ENCODE results near the gene RNASEL.

Gene RNASEL

GRCh38 chr1:182598296-182598695 lies 9.2 kb upstream of the RNASEL start:
- DNase-seq, result peak in 1 of 2 donors; percentile 15

GRCh38 chr1:182596934-182597333 lies 7.9 kb upstream of the RNASEL start:
- DNase-seq, result no peak

GRCh38 chr1:182595641-182596240 lies 6.7 kb upstream of the RNASEL start:
- peak in 1 of 2 donors; percentile 36 for DNase-seq

GRCh38 chr1:182589931-182590330 lies 875 bp upstream of the RNASEL start:
- no peak for DNase-seq

- DNase-seq, result no peak
Measured at GRCh38 chr1:182589520-182589919, 464 bp upstream of the RNASEL start.

GRCh38 chr1:182587666-182588499 lies 1.2 kb downstream of the RNASEL start:
- DNase-seq, result no peak

GRCh38 chr1:182587093-182587492 lies 2.0 kb downstream of the RNASEL start:
- no peak for DNase-seq

GRCh38 chr1:182586380-182586779 lies 2.7 kb downstream of the RNASEL start:
- DNase-seq, result no peak

GRCh38 chr1:182584746-182585145 lies 4.3 kb downstream of the RNASEL start:
- no peak for DNase-seq

- DNase-seq, result no peak
Measured at GRCh38 chr1:182580736-182581135, 8.3 kb downstream of the RNASEL start.

- DNase-seq, result no peak
Measured at GRCh38 chr1:182575540-182576149, 13.4 kb downstream of the RNASEL start.

GRCh38 chr1:182574156-182574555 lies 14.9 kb downstream of the RNASEL start:
- no peak for DNase-seq

- DNase-seq, result no peak
Measured at GRCh38 chr1:182570611-182570970, 18.5 kb downstream of the RNASEL start.

- DNase-seq, result no peak
Measured at GRCh38 chr1:182569939-182570610, 19.0 kb downstream of the RNASEL start.

- no peak for DNase-seq
Measured at GRCh38 chr1:182568647-182569284, 20.3 kb downstream of the RNASEL start.

GRCh38 chr1:182567629-182568028 lies 21.4 kb downstream of the RNASEL start:
- no peak for DNase-seq

- DNase-seq, result no peak
Measured at GRCh38 chr1:182565537-182565936, 23.5 kb downstream of the RNASEL start.

GRCh38 chr1:182564406-182565004 lies 24.6 kb downstream of the RNASEL start:
- no peak for DNase-seq

GRCh38 chr1:182563095-182563494 lies 26.0 kb downstream of the RNASEL start:
- DNase-seq, result no peak

- no peak for DNase-seq
Measured at GRCh38 chr1:182561456-182561855, 27.6 kb downstream of the RNASEL start.

- no peak for DNase-seq
Measured at GRCh38 chr1:182560392-182560984, 28.6 kb downstream of the RNASEL start.

GRCh38 chr1:182556279-182556678 lies 32.8 kb downstream of the RNASEL start:
- no peak for DNase-seq
